ENCODE measurements around the gene CAMK1D.

The CAMK1D gene

DNA sequence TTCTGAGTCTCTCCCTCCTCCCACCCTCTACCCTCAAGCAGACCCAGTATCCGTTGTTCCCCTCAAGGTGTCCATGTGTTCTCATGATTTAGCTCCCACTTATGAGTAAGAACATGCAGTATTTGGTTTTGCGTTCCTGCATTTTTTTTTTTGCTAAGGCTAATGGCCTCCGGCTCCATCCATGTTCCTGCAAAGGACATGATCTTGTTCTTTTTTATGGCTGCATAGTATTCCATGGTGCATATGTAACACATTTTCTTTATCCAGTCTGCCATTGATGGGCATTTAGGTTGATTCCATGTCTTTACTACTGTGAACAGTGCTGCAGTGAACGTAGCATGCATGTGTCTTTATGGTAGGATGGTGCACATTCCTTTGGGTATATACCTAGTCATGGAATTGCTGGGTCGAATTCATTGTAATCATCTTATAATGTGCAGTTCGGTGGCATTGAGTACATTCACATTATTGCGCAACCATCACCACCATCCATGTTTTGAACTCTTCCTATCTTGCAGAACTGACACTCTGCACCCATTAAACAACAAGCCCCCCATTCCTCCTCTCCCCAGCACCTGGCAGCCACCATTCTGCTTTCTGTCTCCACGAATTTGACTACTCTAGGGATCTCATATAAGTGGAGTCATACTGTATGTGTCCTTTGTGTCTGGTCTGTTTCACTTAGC, 125.5 kb downstream of the CAMK1D start:
- Histone ChIP-seq H3K27me3 (no peaks in the 10 kb centered on the region), H3K36me3 (no peaks in the 10 kb centered on the region), H3K4me1 (no peaks in the 10 kb centered on the region), H3K4me3 (no peak overlapping the region), H3K27ac (no peak overlapping the region), H3K9me3 (no peaks in the 10 kb centered on the region)
- intact Hi-C loops (cut with DNase I; ENCODE audit: low total_unique reads), result no loop called here
- no peak for TF ChIP-seq CTCF (IDR thresholded peaks at IDR 0.05)
- no peak for DNase-seq

GRCh38 chr10:12476656-12477055, 127.3 kb downstream of the CAMK1D start:
- H3K27me3 ChIP-seq, result no peaks in the 10 kb centered on the region
- no peak overlapping the region for H3K4me3 ChIP-seq
- H3K36me3 ChIP-seq, result no peaks in the 10 kb centered on the region
- H3K4me1 ChIP-seq, result no peaks in the 10 kb centered on the region
- intact Hi-C loops (cut with DNase I; ENCODE audit: low total_unique reads), result no loop called here
- DNase-seq, result no peak
- no peaks in the 10 kb centered on the region for H3K9me3 ChIP-seq
- H3K27ac ChIP-seq, result no peak overlapping the region
- TF ChIP-seq CTCF (IDR thresholded peaks at IDR 0.05), result no peak

GRCh38 chr10:12479437-12479844, 130.1 kb downstream of the CAMK1D start:
- no peak for DNase-seq
- Histone ChIP-seq H3K36me3 (no peaks in the 10 kb centered on the region), H3K9me3 (no peaks in the 10 kb centered on the region), H3K4me1 (peaks cover 0 to 10% (median 6%) of the 10 kb centered on the region in 4 donors), H3K27ac (no peak overlapping the region), H3K4me3 (no peak overlapping the region), H3K27me3 (no peaks in the 10 kb centered on the region)
- intact Hi-C loops (cut with DNase I; ENCODE audit: low total_unique reads), result no loop called here
- TF ChIP-seq CTCF (IDR thresholded peaks at IDR 0.05), result no peak

GRCh38 chr10:12479924-12480323, 130.6 kb downstream of the CAMK1D start:
- H3K36me3 ChIP-seq, result no peaks in the 10 kb centered on the region
- TF ChIP-seq CTCF (IDR thresholded peaks at IDR 0.05), result no peak
- H3K9me3 ChIP-seq, result no peaks in the 10 kb centered on the region
- intact Hi-C loops (cut with DNase I; ENCODE audit: low total_unique reads), result no loop called here
- H3K27ac ChIP-seq, result no peak overlapping the region
- no peak for DNase-seq
- no peak overlapping the region for H3K4me3 ChIP-seq
- H3K27me3 ChIP-seq, result no peaks in the 10 kb centered on the region
- peaks cover 0 to 15% (median 11%) of the 10 kb centered on the region in 4 donors for H3K4me1 ChIP-seq

GRCh38 chr10:12480440-12480839, 131.1 kb downstream of the CAMK1D start:
- Histone ChIP-seq H3K9me3 (no peaks in the 10 kb centered on the region), H3K4me3 (no peak overlapping the region), H3K4me1 (peaks cover 0 to 15% (median 14%) of the 10 kb centered on the region in 4 donors), H3K27ac (no peak overlapping the region), H3K27me3 (no peaks in the 10 kb centered on the region), H3K36me3 (no peaks in the 10 kb centered on the region)
- intact Hi-C loops (cut with DNase I; ENCODE audit: low total_unique reads), result no loop called here
- no peak for DNase-seq
- no peak for TF ChIP-seq CTCF (IDR thresholded peaks at IDR 0.05)

- no peak for DNase-seq
- Histone ChIP-seq H3K27ac (no peak overlapping the region), H3K27me3 (no peaks in the 10 kb centered on the region), H3K4me1 (peaks cover 0 to 22% (median 17%) of the 10 kb centered on the region in 4 donors), H3K9me3 (no peaks in the 10 kb centered on the region), H3K4me3 (no peak overlapping the region), H3K36me3 (no peaks in the 10 kb centered on the region)
- intact Hi-C loops (cut with DNase I; ENCODE audit: low total_unique reads), result no loop called here
- TF ChIP-seq CTCF (IDR thresholded peaks at IDR 0.05), result no peak
Measured at GRCh38 chr10:12481924-12482323, 132.6 kb downstream of the CAMK1D start.
